Ovary (tissue), 3 donors: Measurements from ENCODE around the gene SCAPER.

Source experiments
- CTCF ChIP-seq, 3 donors: fragments of 450-650 bp in 2 of 3; fragments of 200-600 bp in 1 of 3; IDR thresholded peaks; one replicate each; pipeline versions ENCODE4 v1.5.1 to v1.8.0; 2016 to 2022; ENCODE audit warnings: antibody characterized with exemption in 3 of 3, mild to moderate bottlenecking in 1 of 3
- EP300 ChIP-seq: sonication (generic); formaldehyde crosslinking; IDR thresholded peaks from one replicate; pipeline ENCODE4 v1.6.1; 2017; ENCODE audit warnings: antibody characterized with exemption
- POLR2A ChIP-seq: fragments of 450-650 bp; IDR thresholded peaks from one replicate; pipeline ENCODE4 v1.6.1; 2017; ENCODE audit warnings: antibody characterized with exemption, mild to moderate bottlenecking, moderate library complexity
- donor health status: DM: no; HTN: no; CAD: no.

GRCh38 chr15:76566276-76566675 is 338.9 kb downstream of the SCAPER start:
- TF ChIP-seq CTCF (IDR thresholded peaks at IDR 0.05) (no peak), POLR2A (no peak), EP300 (no peak)
